ENCODE results near the gene SPRED2. TPM values are rescaled to one million over a fixed set of nuclear protein-coding genes. Genes with fewer than 3 reads are reported as not detected.
"Not testable (repeated sequence)": the region's sequence is repeated elsewhere in the genome, so short reads cannot be mapped to it uniquely, and the experiment has no call there.

SPRED2 gene
- total and polyA plus RNA-seq, 3 donors from 2014 or later, result 10.0 to 14.1 (median 11.3) TPM

- TF ChIP-seq POLR2A (IDR thresholded peaks at IDR 0.05) (no peak), CTCF (IDR thresholded peaks at IDR 0.05) (no peak)
- H3K27me3 ChIP-seq, result no peaks in the 10 kb centered on the region
- H3K4me1 ChIP-seq, result peaks cover 13% of the 10 kb centered on the region
- DNase-seq, result no peak
- intact Hi-C loops (cut with DNase I; ENCODE audit: low total_unique reads), result no loop called here
- H3K4me3 ChIP-seq, result no peak overlapping the region
- H3K36me3 ChIP-seq (ENCODE audit: low read depth, missing control alignments), result no peaks in the 10 kb centered on the region
- H3K27ac ChIP-seq, result no peak overlapping the region
- 79 to 89% methylated on average over 4 of the region's 4 CpGs for WGBS, 2 donors
- H3K9me3 ChIP-seq, result no peaks in the 10 kb centered on the region
These were observed 88.2 kb downstream of the SPRED2 start for GRCh38 chr2:65344182-65344581.

- TF ChIP-seq POLR2A (IDR thresholded peaks at IDR 0.05) (no peak), CTCF (IDR thresholded peaks at IDR 0.05) (no peak)
These were observed 89.0 kb downstream of the SPRED2 start for GRCh38 chr2:65343386-65343785.

GRCh38 chr2:65340898-65341681 lies 91.3 kb downstream of the SPRED2 start:
- no peak for DNase-seq
- 81 to 83% methylated on average over 9 of the region's 9 CpGs for WGBS, 2 donors
- H3K4me1 ChIP-seq, result peaks cover 13% of the 10 kb centered on the region
- H3K36me3 ChIP-seq (ENCODE audit: low read depth, missing control alignments), result no peaks in the 10 kb centered on the region
- H3K9me3 ChIP-seq, result no peaks in the 10 kb centered on the region
- intact Hi-C loops (cut with DNase I; ENCODE audit: low total_unique reads), result no loop called here
- H3K4me3 ChIP-seq, result no peak overlapping the region
- no peaks in the 10 kb centered on the region for H3K27me3 ChIP-seq
- no peak for TF ChIP-seq POLR2A (IDR thresholded peaks at IDR 0.05)
- no peak for TF ChIP-seq CTCF (IDR thresholded peaks at IDR 0.05)
- no peak overlapping the region for H3K27ac ChIP-seq

More at GRCh38 chr2:65343386-65343785, 89.0 kb downstream of the SPRED2 start:
- Histone ChIP-seq H3K27ac (no peak overlapping the region), H3K4me1 (peaks cover 13% of the 10 kb centered on the region), H3K9me3 (no peaks in the 10 kb centered on the region), H3K4me3 (no peak overlapping the region), H3K27me3 (no peaks in the 10 kb centered on the region), H3K36me3 (ENCODE audit: low read depth, missing control alignments) (no peaks in the 10 kb centered on the region)
- DNase-seq, result no peak
- intact Hi-C loops (cut with DNase I; ENCODE audit: low total_unique reads), result no loop called here

GRCh38 chr2:65339648-65340047 lies 92.8 kb downstream of the SPRED2 start:
- Histone ChIP-seq H3K4me1 (peaks cover 4% of the 10 kb centered on the region), H3K4me3 (no peak overlapping the region), H3K36me3 (ENCODE audit: low read depth, missing control alignments) (no peaks in the 10 kb centered on the region), H3K27ac (no peak overlapping the region), H3K27me3 (no peaks in the 10 kb centered on the region), H3K9me3 (no peaks in the 10 kb centered on the region)
- TF ChIP-seq CTCF (IDR thresholded peaks at IDR 0.05) (no peak), POLR2A (IDR thresholded peaks at IDR 0.05) (no peak)
- DNase-seq, result no peak
- intact Hi-C loops (cut with DNase I; ENCODE audit: low total_unique reads), result no loop called here

- H3K36me3 ChIP-seq (ENCODE audit: low read depth, missing control alignments); H3K27me3 ChIP-seq; H3K9me3 ChIP-seq; DNase-seq; H3K27ac ChIP-seq; H3K4me1 ChIP-seq; intact Hi-C loops (cut with DNase I; ENCODE audit: low total_unique reads): not testable (repeated sequence)
- WGBS, 2 donors, result 57 to 72% methylated on average over 4 to 5 of the region's 39 CpGs
- peak overlapping the region in 1 of 2 donors; percentile 12 for H3K4me3 ChIP-seq
These were observed 93.4 kb downstream of the SPRED2 start for GRCh38 chr2:65338830-65339495.

GRCh38 chr2:65337915-65338314 lies 94.5 kb downstream of the SPRED2 start:
- H3K27me3 ChIP-seq; H3K4me1 ChIP-seq; DNase-seq; H3K27ac ChIP-seq; H3K9me3 ChIP-seq; H3K4me3 ChIP-seq; intact Hi-C loops (cut with DNase I; ENCODE audit: low total_unique reads); H3K36me3 ChIP-seq (ENCODE audit: low read depth, missing control alignments): not testable (repeated sequence)
- WGBS, 2 donors, result 55 to 71% methylated on average over 5 to 9 of the region's 11 CpGs

Measured in testis (tissue), 3 donors.